Measurements from ENCODE around the gene ALPK3. TPM values are rescaled to one million over a fixed set of nuclear protein-coding genes. Genes with fewer than 3 reads are reported as not detected.

The ALPK3 gene
- total RNA-seq, 1 experiment from 2014 or later, result 2.0 TPM

DNA sequence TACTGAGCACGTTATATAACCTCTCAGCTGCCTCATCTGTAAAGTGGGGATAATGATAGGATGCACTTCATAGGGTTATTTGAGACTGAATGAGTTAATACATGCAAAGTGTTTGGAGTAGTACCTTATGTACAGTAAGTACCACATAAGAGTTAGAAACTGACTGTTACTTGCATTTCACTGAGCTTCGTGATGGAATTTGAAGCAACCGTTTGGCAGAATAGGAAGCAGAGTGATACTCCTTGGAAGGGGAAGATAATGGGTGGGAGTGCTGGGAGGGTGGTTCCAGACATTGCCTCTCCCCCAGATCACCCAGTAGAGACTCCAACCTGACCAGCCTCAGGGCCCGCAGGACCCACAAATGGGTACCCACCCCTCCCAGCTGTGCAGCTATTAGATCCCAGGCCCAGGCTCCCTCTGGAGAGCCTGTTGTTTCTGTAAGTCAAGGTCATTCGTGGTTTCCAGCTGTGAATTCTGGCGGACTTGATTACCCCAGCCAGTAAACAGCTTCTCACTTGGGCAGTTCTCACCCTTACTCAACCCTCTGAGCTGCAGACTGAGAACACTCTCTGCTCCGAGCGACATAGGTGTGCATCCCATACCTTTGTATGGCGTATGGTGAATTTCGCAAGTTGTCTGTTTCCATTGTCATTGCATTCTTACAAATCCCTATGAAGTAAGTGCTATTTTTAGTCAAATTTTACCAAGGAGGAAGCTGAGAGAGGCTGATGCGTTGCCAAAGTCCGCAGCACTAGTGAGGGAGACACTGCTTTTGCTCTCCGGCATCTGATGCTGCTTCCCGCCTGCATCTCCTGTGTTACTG lies 11.1 kb downstream of the ALPK3 start:
- ChIA-PET POLR2A (no interaction called here), RAD21 (ENCODE audit: low non-redundant PET in 1 of 2, low total read pairs in 2 of 2, uncharacterized antibody in 2 of 2, unreplicated experiment in 2 of 2) (no interaction called here), CTCF (interaction anchor here (1.9 kb wide), 1 partner anchor 100 kb away, joined by 11 read pairs; no protein-coding TSS in a partner anchor)
- Histone ChIP-seq H3K4me2 (ENCODE audit: low read length) (no peak overlapping the region), H3K27me3 (ENCODE audit: insufficient read depth, low read length) (no peaks in the 10 kb centered on the region), H3K79me2 (ENCODE audit: insufficient read depth, low read length) (no peaks in the 10 kb centered on the region), H3K9ac (ENCODE audit: low read length) (no peak overlapping the region), H4K20me1 (ENCODE audit: insufficient read depth) (no peaks in the 10 kb centered on the region), H3K4me1 (ENCODE audit: control insufficient read depth in 1 of 2, insufficient read depth in 2 of 2, low read length in 2 of 2) (peaks cover 0 to 16% of the 10 kb centered on the region in 2 experiments; a peak in 3 of 4 replicates), H3K36me3 (ENCODE audit: control insufficient read depth in 1 of 2, insufficient read depth in 2 of 2, low read length in 2 of 2) (no peaks in the 10 kb centered on the region), H3K9me2 (ENCODE audit: insufficient read depth) (no peaks in the 10 kb centered on the region), H3K4me3 (replicated peaks in 1 of 2; ENCODE audit: low read depth in 1 of 2, low read length in 2 of 2) (no peak overlapping the region), H2AFZ (ENCODE audit: low read depth, low read length, poor library complexity, severe bottlenecking) (no peak overlapping the region), H3K27ac (ENCODE audit: low read depth, low read length) (no peak overlapping the region), H3K9me3 (ENCODE audit: control insufficient read depth in 1 of 2, insufficient read depth in 1 of 2, low read depth in 1 of 2, low read length in 2 of 2) (no peaks in the 10 kb centered on the region)
- no peak for ATAC-seq
- intact Hi-C loops (cut with micrococcal nuclease), result loop anchor here (10.0 kb wide), 1 partner anchor 233 kb away; no protein-coding TSS in a partner anchor
- DNase-seq (ENCODE audit: low read depth, low spot score), result no peak
- TF ChIP-seq TCF7L2 (IDR thresholded peaks at IDR 0.05; ENCODE audit: borderline replicate concordance, extremely low read depth, insufficient read depth, insufficient read length) (no peak), ZFX (IDR thresholded peaks at IDR 0.05) (no peak), YY1 (IDR thresholded peaks at IDR 0.05; ENCODE audit: extremely low read depth, insufficient replicate concordance, low read depth, low read length) (no peak), EGR1 (IDR thresholded peaks at IDR 0.05; ENCODE audit: low read depth) (no peak), CBX3 (IDR thresholded peaks at IDR 0.05; ENCODE audit: low read depth) (no peak), POLR2A (IDR thresholded peaks at IDR 0.05; ENCODE audit: borderline replicate concordance, extremely low read depth, insufficient read depth, insufficient read length) (no peak), CEBPB (IDR thresholded peaks at IDR 0.05; ENCODE audit: low read depth) (no peak), SIN3A (IDR thresholded peaks at IDR 0.05; ENCODE audit: low read depth) (no peak), EZH2phosphoT487 (IDR thresholded peaks at IDR 0.05; ENCODE audit: borderline replicate concordance) (no peak)
- TF ChIP-seq, protein P1, sequence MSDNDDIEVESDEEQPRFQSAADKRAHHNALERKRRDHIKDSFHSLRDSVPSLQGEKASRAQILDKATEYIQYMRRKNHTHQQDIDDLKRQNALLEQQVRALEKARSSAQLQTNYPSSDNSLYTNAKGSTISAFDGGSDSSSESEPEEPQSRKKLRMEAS (IDR thresholded peaks at IDR 0.05), result no peak
- TF ChIP-seq, protein P2, sequence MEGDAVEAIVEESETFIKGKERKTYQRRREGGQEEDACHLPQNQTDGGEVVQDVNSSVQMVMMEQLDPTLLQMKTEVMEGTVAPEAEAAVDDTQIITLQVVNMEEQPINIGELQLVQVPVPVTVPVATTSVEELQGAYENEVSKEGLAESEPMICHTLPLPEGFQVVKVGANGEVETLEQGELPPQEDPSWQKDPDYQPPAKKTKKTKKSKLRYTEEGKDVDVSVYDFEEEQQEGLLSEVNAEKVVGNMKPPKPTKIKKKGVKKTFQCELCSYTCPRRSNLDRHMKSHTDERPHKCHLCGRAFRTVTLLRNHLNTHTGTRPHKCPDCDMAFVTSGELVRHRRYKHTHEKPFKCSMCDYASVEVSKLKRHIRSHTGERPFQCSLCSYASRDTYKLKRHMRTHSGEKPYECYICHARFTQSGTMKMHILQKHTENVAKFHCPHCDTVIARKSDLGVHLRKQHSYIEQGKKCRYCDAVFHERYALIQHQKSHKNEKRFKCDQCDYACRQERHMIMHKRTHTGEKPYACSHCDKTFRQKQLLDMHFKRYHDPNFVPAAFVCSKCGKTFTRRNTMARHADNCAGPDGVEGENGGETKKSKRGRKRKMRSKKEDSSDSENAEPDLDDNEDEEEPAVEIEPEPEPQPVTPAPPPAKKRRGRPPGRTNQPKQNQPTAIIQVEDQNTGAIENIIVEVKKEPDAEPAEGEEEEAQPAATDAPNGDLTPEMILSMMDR (IDR thresholded peaks at IDR 0.05 in 2 of 3, conservative IDR thresholded peaks at IDR 0.05 in 1 of 3; ENCODE audit: borderline replicate concordance in 1 of 3, insufficient read depth in 1 of 3, low read depth in 2 of 3, low read length in 2 of 3), result no peak
- no TSS peak for BruUV-seq (replicated peaks)
